Effector memory CD8-positive, alpha-beta T cell (primary cell): ENCODE data around the gene LMTK2.

Experiments
- ATAC-seq: fragments of 150-1000 bp; cut with Tn5 transposase; replicated peaks from 2 replicates; pipeline ENCODE4 v1.10.0; 2021; ENCODE audit warnings: mild to moderate bottlenecking, moderate library complexity
- DNase-seq, 3 experiments: peaks; one replicate each; pipeline ENCODE4 v3.0.0; 2021
- H3K27ac Mint-ChIP-seq, 2 donors: one replicate each; pipeline ENCODE4 v1.8.0; 2022; ENCODE audit warnings: mild to moderate bottlenecking in 2 of 2, mixed read lengths in 2 of 2, moderate library complexity in 2 of 2
- H3K27me3 Mint-ChIP-seq, 2 donors: one replicate each; pipeline ENCODE4 v1.8.0; 2022; ENCODE audit warnings: mixed read lengths in 2 of 2
- H3K36me3 Mint-ChIP-seq: one replicate; pipeline ENCODE4 v1.8.0; 2022; ENCODE audit warnings: mild to moderate bottlenecking, moderate library complexity, mixed read lengths; ENCODE audit not compliant: insufficient read depth
- H3K4me1 Mint-ChIP-seq, 2 donors: one replicate each; pipeline ENCODE4 v1.8.0; 2022; ENCODE audit warnings: low read depth in 2 of 2, mixed read lengths in 2 of 2
- H3K4me3 Mint-ChIP-seq, 2 donors: one replicate each; pipeline ENCODE4 v1.8.0; 2022; ENCODE audit warnings: mild to moderate bottlenecking in 2 of 2, mixed read lengths in 2 of 2, moderate library complexity in 2 of 2
- H3K9me3 Mint-ChIP-seq, 2 donors: one replicate each; pipeline ENCODE4 v1.8.0; 2022; ENCODE audit warnings: mixed read lengths in 2 of 2

LMTK2 gene

GRCh38 chr7:98178321-98178720, 71.7 kb downstream of the LMTK2 start:
- Mint-ChIP-seq H3K27ac (no peak overlapping the region), H3K9me3 (no peaks in the 10 kb centered on the region), H3K4me3 (no peak overlapping the region), H3K36me3 (peaks cover 14% of the 10 kb centered on the region), H3K4me1 (no peaks in the 10 kb centered on the region), H3K27me3 (no peaks in the 10 kb centered on the region)
- no peak for DNase-seq
- no peak for ATAC-seq

GRCh38 chr7:98178762-98179490, 72.3 kb downstream of the LMTK2 start:
- H3K4me1 Mint-ChIP-seq, result no peaks in the 10 kb centered on the region
- H3K36me3 Mint-ChIP-seq, result peaks cover 14% of the 10 kb centered on the region
- no peak overlapping the region for H3K4me3 Mint-ChIP-seq
- no peak overlapping the region for H3K27ac Mint-ChIP-seq
- H3K27me3 Mint-ChIP-seq, result no peaks in the 10 kb centered on the region
- no peak for ATAC-seq
- no peak for DNase-seq
- no peaks in the 10 kb centered on the region for H3K9me3 Mint-ChIP-seq

GRCh38 chr7:98180751-98181150, 74.1 kb downstream of the LMTK2 start:
- Mint-ChIP-seq H3K27ac (peak overlapping the region in 1 of 2 donors; percentile 22), H3K9me3 (no peaks in the 10 kb centered on the region), H3K4me1 (no peaks in the 10 kb centered on the region), H3K36me3 (peaks cover 14% of the 10 kb centered on the region), H3K27me3 (no peaks in the 10 kb centered on the region), H3K4me3 (no peak overlapping the region)
- DNase-seq (no peak), ATAC-seq (no peak)

GRCh38 chr7:98185101-98185500, 78.4 kb downstream of the LMTK2 start:
- peaks cover 6% of the 10 kb centered on the region for H3K36me3 Mint-ChIP-seq
- no peaks in the 10 kb centered on the region for H3K9me3 Mint-ChIP-seq
- DNase-seq (no peak), ATAC-seq (no peak)
- H3K4me1 Mint-ChIP-seq, result peaks cover 4 to 6% of the 10 kb centered on the region in 2 donors
- H3K27ac Mint-ChIP-seq, result no peak overlapping the region
- no peaks in the 10 kb centered on the region for H3K27me3 Mint-ChIP-seq
- no peak overlapping the region for H3K4me3 Mint-ChIP-seq

- no peak for ATAC-seq
- DNase-seq, result no peak
- H3K27ac Mint-ChIP-seq, result no peak overlapping the region
- H3K27me3 Mint-ChIP-seq, result no peaks in the 10 kb centered on the region
- H3K36me3 Mint-ChIP-seq, result peaks cover 19% of the 10 kb centered on the region
- no peak overlapping the region for H3K4me3 Mint-ChIP-seq
- H3K4me1 Mint-ChIP-seq, result peaks cover 4 to 6% of the 10 kb centered on the region in 2 donors
- no peaks in the 10 kb centered on the region for H3K9me3 Mint-ChIP-seq
Observed at GRCh38 chr7:98186452-98187137, 79.9 kb downstream of the LMTK2 start.

GRCh38 chr7:98187138-98187502, 80.5 kb downstream of the LMTK2 start:
- peaks cover 24% of the 10 kb centered on the region for H3K36me3 Mint-ChIP-seq
- no peak overlapping the region for H3K27ac Mint-ChIP-seq
- ATAC-seq, result no peak
- H3K4me1 Mint-ChIP-seq, result peaks cover 4 to 6% of the 10 kb centered on the region in 2 donors
- no peak for DNase-seq
- H3K9me3 Mint-ChIP-seq, result no peaks in the 10 kb centered on the region
- H3K4me3 Mint-ChIP-seq, result no peak overlapping the region
- H3K27me3 Mint-ChIP-seq, result no peaks in the 10 kb centered on the region

- Mint-ChIP-seq H3K27ac (no peak overlapping the region), H3K4me3 (peak overlapping the region in 1 of 2 donors; percentile 4), H3K36me3 (peaks cover 31% of the 10 kb centered on the region), H3K9me3 (no peaks in the 10 kb centered on the region), H3K27me3 (no peaks in the 10 kb centered on the region), H3K4me1 (peaks cover 4 to 6% of the 10 kb centered on the region in 2 donors)
- DNase-seq, result no peak
- peak; percentile 57 for ATAC-seq
Observed at GRCh38 chr7:98189559-98189958, 82.9 kb downstream of the LMTK2 start.

GRCh38 chr7:98191668-98192431, 85.2 kb downstream of the LMTK2 start:
- ATAC-seq (no peak), DNase-seq (no peak)
- Mint-ChIP-seq H3K27ac (no peak overlapping the region), H3K9me3 (no peaks in the 10 kb centered on the region), H3K4me1 (peaks cover 4 to 6% of the 10 kb centered on the region in 2 donors), H3K27me3 (no peaks in the 10 kb centered on the region), H3K36me3 (peaks cover 41% of the 10 kb centered on the region), H3K4me3 (no peak overlapping the region)

- Mint-ChIP-seq H3K36me3 (peaks cover 41% of the 10 kb centered on the region), H3K9me3 (no peaks in the 10 kb centered on the region)
Observed at GRCh38 chr7:98192781-98193457, 86.3 kb downstream of the LMTK2 start.

GRCh38 chr7:98193474-98194180, 87.0 kb downstream of the LMTK2 start:
- ATAC-seq, result no peak
- Mint-ChIP-seq H3K36me3 (peaks cover 44% of the 10 kb centered on the region), H3K27me3 (no peaks in the 10 kb centered on the region), H3K27ac (no peak overlapping the region), H3K9me3 (no peaks in the 10 kb centered on the region), H3K4me3 (no peak overlapping the region), H3K4me1 (peaks cover 4 to 6% of the 10 kb centered on the region in 2 donors)
- DNase-seq, result no peak

More at GRCh38 chr7:98192781-98193457, 86.3 kb downstream of the LMTK2 start:
- H3K4me1 Mint-ChIP-seq, result peaks cover 4 to 6% of the 10 kb centered on the region in 2 donors
- ATAC-seq (no peak), DNase-seq (no peak)
- no peaks in the 10 kb centered on the region for H3K27me3 Mint-ChIP-seq
- H3K4me3 Mint-ChIP-seq, result no peak overlapping the region
- H3K27ac Mint-ChIP-seq, result no peak overlapping the region

- Mint-ChIP-seq H3K4me1 (peaks cover 4 to 6% of the 10 kb centered on the region in 2 donors), H3K27me3 (no peaks in the 10 kb centered on the region), H3K9me3 (no peaks in the 10 kb centered on the region), H3K4me3 (no peak overlapping the region), H3K27ac (no peak overlapping the region), H3K36me3 (peaks cover 44% of the 10 kb centered on the region)
- ATAC-seq, result no peak
- no peak for DNase-seq
Observed at GRCh38 chr7:98194186-98194585, 87.5 kb downstream of the LMTK2 start.

GRCh38 chr7:98194672-98195457, 88.2 kb downstream of the LMTK2 start:
- Mint-ChIP-seq H3K27me3 (no peaks in the 10 kb centered on the region), H3K4me3 (no peak overlapping the region), H3K9me3 (no peaks in the 10 kb centered on the region), H3K36me3 (peaks cover 41% of the 10 kb centered on the region), H3K27ac (no peak overlapping the region), H3K4me1 (peaks cover under 1 to 3% of the 10 kb centered on the region in 2 donors)
- ATAC-seq (no peak), DNase-seq (no peak)
